ENCODE results near the gene CYP51A1.

CYP51A1 gene

DNA sequence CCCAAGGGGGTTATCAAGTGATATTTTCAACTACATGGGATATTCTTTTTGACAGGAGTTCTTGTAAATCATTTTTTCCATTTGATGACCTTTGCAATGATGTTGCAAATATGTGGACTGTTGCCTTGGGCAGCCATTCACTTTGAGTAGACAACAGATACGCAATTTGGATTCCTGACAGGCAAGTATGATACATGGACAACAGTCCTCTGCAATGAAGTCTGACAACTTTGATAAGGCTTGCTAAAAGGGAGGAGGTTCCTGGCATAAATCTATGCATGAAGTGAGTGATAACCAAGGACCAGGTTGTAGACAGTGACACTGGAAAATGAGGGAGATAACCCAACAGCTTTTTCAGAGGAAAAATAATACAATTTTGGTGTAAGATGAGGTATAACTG, 27.0 kb upstream of the CYP51A1 start:
- Histone ChIP-seq H3K27me3 (ENCODE audit: insufficient read depth, poor library complexity, severe bottlenecking) (no peaks in the 10 kb centered on the region), H3K4me3 (replicated peaks; ENCODE audit: insufficient read depth, low read length) (no peak overlapping the region), H3K27ac (replicated peaks) (no peak overlapping the region)
- no peak for DNase-seq (ENCODE audit: low read depth in 1 of 2, low spot score in 1 of 2)
- TF ChIP-seq SPI1 (IDR thresholded peaks at IDR 0.05; ENCODE audit: borderline replicate concordance, low read depth), result no peak
- TF ChIP-seq, protein P1, sequence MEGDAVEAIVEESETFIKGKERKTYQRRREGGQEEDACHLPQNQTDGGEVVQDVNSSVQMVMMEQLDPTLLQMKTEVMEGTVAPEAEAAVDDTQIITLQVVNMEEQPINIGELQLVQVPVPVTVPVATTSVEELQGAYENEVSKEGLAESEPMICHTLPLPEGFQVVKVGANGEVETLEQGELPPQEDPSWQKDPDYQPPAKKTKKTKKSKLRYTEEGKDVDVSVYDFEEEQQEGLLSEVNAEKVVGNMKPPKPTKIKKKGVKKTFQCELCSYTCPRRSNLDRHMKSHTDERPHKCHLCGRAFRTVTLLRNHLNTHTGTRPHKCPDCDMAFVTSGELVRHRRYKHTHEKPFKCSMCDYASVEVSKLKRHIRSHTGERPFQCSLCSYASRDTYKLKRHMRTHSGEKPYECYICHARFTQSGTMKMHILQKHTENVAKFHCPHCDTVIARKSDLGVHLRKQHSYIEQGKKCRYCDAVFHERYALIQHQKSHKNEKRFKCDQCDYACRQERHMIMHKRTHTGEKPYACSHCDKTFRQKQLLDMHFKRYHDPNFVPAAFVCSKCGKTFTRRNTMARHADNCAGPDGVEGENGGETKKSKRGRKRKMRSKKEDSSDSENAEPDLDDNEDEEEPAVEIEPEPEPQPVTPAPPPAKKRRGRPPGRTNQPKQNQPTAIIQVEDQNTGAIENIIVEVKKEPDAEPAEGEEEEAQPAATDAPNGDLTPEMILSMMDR (IDR thresholded peaks at IDR 0.05; ENCODE audit: insufficient read depth, low read length), result no peak
- TF ChIP-seq REST (IDR thresholded peaks at IDR 0.05; ENCODE audit: insufficient replicate concordance, low read depth), result no peak
- no peak for TF ChIP-seq GABPA (IDR thresholded peaks at IDR 0.05; ENCODE audit: low read depth)
- no peak for TF ChIP-seq POLR2AphosphoS5 (IDR thresholded peaks at IDR 0.05; ENCODE audit: low read depth)

- H3K27me3 ChIP-seq (ENCODE audit: insufficient read depth, poor library complexity, severe bottlenecking), result no peaks in the 10 kb centered on the region
- DNase-seq (ENCODE audit: low read depth in 1 of 2, low spot score in 1 of 2), result no peak
- H3K27ac ChIP-seq (replicated peaks), result no peak overlapping the region
- no peak for TF ChIP-seq SPI1 (IDR thresholded peaks at IDR 0.05; ENCODE audit: borderline replicate concordance, low read depth)
- TF ChIP-seq POLR2AphosphoS5 (IDR thresholded peaks at IDR 0.05; ENCODE audit: low read depth), result no peak
- TF ChIP-seq GABPA (IDR thresholded peaks at IDR 0.05; ENCODE audit: low read depth), result no peak
- TF ChIP-seq, protein P1 (IDR thresholded peaks at IDR 0.05; ENCODE audit: insufficient read depth, low read length), result no peak
- no peak for TF ChIP-seq REST (IDR thresholded peaks at IDR 0.05; ENCODE audit: insufficient replicate concordance, low read depth)
- H3K4me3 ChIP-seq (replicated peaks; ENCODE audit: insufficient read depth, low read length), result no peak overlapping the region
These were observed 24.6 kb upstream of the CYP51A1 start for GRCh38 chr7:92158660-92159575.

DNA sequence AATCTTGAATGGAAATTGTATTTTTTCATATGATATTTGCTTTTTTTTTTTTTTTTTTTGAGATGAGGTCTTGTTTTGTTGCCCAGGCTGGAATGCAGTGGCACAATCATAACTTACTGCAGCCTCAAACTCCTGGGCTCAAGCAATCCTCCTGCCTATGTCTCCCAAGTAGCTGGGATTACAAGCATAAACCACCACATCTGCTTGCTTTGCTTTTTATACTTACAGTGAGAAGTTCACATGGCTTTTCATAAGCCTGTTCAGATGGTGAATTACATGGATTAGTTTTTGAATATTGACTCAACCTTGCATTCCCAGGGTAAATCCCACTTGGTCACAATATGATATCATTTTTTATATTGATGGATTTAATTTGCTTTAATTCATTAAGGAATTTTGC, 22.7 kb upstream of the CYP51A1 start:
- Histone ChIP-seq H3K4me3 (replicated peaks; ENCODE audit: insufficient read depth, low read length) (no peak overlapping the region), H3K27me3 (ENCODE audit: insufficient read depth, poor library complexity, severe bottlenecking) (no peaks in the 10 kb centered on the region), H3K27ac (replicated peaks) (no peak overlapping the region)
- DNase-seq (ENCODE audit: low read depth in 1 of 2, low spot score in 1 of 2), result no peak
- TF ChIP-seq GABPA (IDR thresholded peaks at IDR 0.05; ENCODE audit: low read depth) (no peak), POLR2AphosphoS5 (IDR thresholded peaks at IDR 0.05; ENCODE audit: low read depth) (no peak), REST (IDR thresholded peaks at IDR 0.05; ENCODE audit: insufficient replicate concordance, low read depth) (no peak), SPI1 (IDR thresholded peaks at IDR 0.05; ENCODE audit: borderline replicate concordance, low read depth) (no peak)
- TF ChIP-seq, protein P1 (IDR thresholded peaks at IDR 0.05; ENCODE audit: insufficient read depth, low read length), result no peak
